Fibroblast of skin of right quadriceps (primary cell): ENCODE data around the gene FLNB.

ENCODE experiments used
- DNase-seq: peaks from one replicate; pipeline ENCODE4 v3.0.0-alpha.2; 2013

FLNB gene

DNA sequence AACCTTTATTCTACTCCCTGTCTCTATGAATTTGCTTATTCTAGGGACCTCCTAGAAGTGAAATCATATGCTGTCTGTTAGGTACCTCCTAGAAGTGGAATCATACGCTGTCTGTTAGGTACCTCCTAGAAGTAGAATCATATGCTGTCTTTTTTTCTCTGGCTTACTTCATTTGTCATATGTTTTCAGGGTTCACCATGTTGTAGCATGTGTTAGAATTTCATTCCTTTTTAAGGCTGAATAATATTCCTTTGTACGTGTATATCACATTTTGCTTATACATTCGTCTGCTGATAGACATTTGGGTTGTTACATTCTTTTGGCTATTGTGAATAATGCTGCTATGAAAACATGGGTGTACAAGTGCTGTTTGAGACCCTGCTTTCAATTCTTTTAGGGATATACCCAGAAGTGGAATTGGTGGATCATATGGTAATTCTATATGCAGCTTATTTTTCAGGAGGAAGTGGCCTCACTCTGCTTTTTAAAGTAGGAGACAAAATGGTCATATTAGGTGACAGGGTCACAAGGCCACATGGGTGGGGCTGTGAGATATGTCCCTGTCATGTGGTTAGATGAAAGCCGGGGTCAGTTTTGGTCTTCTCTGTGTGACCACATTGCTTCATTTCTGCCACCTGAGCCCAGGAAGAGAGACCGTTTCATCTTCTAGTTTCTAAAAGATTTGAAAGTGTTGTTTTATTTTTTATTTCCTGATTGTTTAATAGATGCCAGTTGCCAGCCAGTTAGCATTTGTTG, 76.7 kb downstream of the FLNB start:
- no peak for DNase-seq

GRCh38 chr3:58085616-58086015, 77.4 kb downstream of the FLNB start:
- DNase-seq: no peak

- DNase-seq: no peak
These were observed 80.3 kb downstream of the FLNB start for GRCh38 chr3:58088501-58088900.

- peak; percentile 14 for DNase-seq
These were observed 82.1 kb downstream of the FLNB start for GRCh38 chr3:58090351-58090750.

DNA sequence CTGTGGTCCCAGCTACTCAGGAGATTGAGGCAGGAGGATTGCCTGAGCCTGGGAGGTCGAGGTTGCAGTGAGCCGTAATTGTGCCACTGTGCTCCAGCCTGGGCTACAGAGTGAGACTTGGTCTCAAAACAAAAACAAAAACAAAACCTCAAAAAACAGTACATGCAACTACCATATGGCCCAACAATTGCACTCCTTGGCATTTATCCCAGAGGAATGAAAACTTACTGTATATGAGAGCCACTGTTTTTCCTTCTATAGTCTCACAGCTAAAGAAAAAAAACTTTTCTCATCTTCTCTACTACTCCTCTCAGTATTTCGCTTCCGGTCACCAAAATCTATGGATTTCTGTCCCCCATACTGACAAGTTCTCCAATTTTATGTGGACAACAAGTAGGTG, 84.3 kb downstream of the FLNB start:
- DNase-seq: peak; percentile 15

GRCh38 chr3:58093574-58094195, 85.5 kb downstream of the FLNB start:
- peak; percentile 48 for DNase-seq

GRCh38 chr3:58094657-58095056, 86.4 kb downstream of the FLNB start:
- no peak for DNase-seq

GRCh38 chr3:58095603-58096138, 87.4 kb downstream of the FLNB start:
- no peak for DNase-seq

DNA sequence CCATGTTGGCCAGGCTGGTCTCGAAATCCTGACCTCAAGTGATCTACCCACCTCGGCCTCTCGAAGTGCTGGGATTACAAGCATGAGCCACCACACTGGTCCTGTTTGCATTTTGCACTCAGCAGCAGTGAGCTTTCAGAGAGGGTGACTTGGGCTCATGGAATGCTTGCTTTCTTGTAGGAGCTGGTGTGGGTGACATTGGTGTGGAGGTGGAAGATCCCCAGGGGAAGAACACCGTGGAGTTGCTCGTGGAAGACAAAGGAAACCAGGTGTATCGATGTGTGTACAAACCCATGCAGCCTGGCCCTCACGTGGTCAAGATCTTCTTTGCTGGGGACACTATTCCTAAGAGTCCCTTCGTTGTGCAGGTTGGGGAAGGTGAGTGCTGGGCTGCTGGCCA, 90.3 kb downstream of the FLNB start:
- DNase-seq: no peak

DNA sequence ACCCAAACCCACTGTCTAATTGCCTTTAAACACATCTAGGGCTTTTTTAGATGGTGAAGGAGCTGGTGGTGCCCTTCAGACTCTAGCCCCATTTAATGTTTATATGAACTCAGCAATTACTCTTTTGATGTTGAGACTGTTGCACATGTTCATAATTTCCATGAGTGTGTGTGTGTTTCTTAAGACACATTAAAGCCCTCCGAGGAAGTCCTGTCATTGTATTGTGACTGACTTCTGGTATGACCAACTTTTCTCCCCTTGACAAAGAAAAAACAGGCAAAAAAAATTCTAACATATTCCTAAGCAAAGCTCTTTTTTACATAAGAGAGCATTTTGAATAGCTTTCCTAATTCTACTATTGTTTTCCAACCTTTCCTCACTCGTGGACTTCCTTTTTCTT, 91.6 kb downstream of the FLNB start:
- DNase-seq: no peak

DNA sequence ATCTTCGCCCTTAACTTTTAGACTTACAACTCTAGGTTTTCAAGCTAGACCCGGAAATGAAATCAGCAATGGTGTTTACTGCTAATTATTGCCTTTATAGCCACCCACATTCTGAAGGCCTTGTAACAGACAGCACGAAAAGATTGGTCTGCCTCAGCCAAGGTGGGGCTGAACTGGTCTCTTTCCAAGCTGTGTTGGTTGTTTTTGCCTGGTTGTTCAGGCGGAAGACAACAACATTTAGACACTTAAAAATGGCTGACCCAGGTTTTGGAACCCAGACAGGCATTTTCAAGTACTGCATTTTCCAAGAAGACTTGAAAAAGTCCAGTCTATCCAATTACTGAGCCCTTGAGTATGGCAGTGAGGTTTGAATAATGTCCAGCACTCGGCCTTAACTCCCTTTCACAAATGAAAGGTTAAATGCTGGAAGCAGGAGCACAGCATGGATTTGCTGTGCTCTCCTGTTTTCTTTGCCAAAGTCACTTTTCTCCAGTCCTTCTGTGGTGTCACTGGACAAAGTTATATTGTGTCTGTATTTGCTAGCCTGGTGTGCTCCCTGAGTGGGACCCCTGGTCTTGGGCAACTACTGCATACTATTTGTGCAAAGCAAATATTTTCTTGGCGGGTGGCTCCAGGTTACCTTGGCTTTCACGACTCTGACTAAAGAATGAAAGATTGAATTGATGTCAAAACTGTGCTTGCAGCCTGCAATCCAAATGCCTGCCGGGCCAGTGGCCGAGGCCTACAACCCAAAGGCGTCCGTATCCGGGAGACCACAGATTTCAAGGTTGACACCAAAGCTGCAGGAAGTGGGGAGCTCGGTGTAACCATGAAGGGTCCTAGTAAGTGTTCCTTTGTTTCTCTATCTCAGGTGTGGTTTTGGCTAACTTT, 93.5 kb downstream of the FLNB start:
- no peak for DNase-seq

DNA sequence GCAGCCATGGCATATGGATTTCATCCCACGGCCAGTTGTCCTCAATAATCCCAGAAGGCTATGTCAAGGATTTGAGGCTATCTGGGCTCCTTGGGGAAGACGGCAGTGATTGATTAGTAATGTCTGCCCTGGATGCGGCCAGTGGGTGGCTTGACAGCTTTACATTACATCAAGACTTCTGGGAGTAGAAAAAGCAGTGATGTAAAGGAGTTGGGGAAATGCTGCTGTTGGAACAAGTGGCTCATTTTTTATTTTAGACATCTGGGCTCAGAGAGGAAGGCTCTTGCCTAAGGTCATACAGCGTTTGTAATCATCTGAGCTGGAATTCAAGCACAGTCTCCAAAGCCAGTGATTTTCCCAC, 94.1 kb downstream of the FLNB start:
- no peak for DNase-seq

- peak; percentile 19 for DNase-seq
These were observed 94.8 kb downstream of the FLNB start for GRCh38 chr3:58102976-58103451.

DNA sequence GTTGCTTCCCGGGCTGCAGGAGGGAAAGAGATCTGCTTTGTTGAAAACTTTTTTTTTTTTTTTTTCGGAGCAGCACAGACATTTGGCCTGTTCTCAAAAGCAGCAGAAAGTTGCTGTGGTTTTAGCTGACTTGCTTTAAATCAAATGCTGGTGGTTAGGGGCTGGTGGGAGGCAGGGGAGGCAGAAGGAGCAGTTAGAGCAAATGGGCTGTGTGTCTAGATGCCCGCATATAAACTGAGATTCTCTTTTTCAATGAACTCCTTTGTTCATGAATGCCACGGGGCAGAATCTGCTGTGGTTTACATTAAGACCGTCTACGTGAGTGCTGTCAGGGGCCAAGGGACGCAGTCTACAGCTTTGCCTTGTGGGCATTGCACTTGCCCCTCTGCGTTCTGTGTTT, 95.9 kb downstream of the FLNB start:
- no peak for DNase-seq

DNA sequence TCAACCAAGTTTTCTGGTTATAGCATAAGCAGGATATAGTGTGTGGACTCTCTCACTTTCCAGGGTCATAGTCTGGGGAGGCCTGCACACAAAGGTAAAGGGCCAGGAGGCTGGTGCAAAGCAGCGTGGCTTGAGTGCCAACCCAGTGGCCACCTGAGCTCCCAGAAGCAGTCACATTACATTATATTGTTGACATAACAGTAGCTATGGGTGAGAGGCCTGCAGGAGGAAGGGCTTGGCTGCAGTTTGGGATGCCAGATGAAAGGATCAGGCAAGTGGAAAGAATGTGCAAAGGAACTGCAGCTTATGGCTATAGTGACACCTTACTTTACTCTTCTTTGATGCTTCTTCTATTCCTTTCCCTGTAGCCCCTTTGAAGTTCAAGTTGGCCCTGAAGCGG, 96.5 kb downstream of the FLNB start:
- no peak for DNase-seq

- DNase-seq: no peak
These were observed 97.0 kb downstream of the FLNB start for GRCh38 chr3:58105196-58105595.

DNA sequence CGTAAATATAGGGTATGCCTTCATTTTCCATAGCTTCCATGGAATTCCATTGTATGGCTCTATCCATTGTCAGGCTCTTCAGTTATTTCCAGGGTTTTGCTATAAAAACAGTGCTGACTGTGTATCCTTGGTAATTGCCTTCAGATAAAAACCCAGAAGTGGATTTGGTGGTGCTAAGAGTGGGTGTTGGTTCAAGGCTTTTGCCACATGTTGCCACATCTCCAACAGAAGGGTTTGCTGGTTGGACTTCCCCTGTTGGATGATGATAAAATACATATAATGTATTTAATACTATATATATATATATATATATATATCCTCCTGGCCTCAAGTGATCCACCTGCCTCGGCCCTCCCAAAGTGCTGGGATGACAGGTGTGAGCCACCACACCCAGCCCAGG, 97.8 kb downstream of the FLNB start:
- DNase-seq: no peak

DNA sequence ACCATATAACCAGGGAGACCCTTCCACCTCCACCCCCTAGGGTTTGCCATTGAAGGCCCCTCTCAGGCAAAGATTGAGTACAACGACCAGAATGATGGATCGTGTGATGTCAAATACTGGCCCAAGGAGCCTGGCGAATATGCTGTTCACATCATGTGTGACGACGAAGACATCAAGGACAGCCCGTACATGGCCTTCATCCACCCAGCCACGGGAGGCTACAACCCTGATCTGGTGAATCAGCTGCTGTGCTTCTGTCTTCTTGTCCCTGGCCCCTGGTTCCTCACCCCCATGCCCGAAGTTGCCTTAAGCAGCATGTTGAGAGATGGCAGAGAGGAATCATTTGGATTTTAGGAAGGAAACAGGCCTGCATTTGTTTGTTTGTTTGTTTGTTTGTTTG, 98.4 kb downstream of the FLNB start:
- no peak for DNase-seq

DNA sequence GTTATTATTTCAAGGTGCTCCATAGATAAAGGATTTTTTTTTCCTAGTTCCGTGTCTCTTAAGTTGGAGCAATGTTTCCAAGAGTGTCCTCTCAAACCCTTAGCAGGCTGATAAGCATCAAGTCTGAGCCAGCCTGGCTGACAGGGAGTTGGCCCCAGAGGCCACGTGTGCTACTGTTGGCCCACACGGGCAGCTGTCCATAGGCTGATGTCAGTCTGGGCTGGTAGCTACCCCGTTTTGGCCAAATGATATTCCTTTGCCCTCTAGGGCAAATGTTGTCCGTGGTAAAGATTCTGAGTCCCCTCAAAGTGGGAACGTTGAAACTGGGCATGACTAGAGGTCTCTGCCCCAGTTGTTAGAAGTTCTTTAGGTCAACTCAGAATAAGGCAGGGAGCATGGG, 99.4 kb downstream of the FLNB start:
- no peak for DNase-seq

DNA sequence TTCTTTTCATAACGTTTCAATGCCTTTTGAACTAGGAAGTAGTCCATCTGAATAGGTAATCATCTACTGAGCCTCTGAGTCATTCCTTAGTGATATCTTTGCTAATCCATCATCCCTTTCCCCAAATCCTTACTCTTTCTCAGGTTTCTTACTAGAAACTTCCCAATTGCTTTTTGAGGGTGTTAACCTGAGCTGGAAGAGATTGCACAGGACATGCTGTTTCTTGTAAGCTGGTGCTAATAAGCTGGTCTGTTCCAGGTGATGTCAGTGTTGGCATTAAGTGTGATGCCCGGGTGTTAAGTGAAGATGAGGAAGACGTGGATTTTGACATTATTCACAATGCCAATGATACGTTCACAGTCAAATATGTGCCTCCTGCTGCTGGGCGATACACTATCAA, 101.5 kb downstream of the FLNB start:
- DNase-seq: no peak

DNA sequence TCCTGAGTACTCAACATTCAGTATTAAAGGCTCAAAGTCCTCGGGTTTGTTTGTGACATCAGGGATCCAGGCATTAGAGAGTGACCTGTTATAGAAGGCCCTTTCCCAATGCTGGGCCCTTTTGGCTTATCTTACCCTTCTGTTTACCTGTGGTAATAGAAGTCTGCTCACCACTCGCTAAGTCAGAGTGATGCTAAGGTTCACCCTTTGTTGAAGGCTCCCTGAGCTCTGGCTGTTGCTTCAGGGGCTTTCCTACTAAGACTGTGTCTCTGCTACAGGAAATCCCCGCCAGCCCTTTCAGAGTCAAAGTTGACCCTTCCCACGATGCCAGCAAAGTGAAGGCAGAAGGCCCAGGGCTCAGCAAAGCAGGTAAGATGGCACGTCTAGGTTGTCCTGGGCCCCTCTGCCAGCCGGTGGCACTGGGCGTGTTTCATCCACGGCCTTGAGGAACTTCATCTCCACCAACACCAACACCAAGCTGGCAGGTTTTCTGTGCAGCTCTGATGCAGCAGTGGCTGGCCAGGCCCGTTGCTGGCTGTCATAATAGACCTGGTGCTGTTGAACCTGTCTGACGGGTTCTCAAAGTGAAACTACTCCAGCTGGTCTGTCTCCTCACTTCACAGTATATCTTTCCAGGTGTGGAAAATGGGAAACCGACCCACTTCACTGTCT, 103.4 kb downstream of the FLNB start:
- DNase-seq: no peak

GRCh38 chr3:58112185-58112535, 103.9 kb downstream of the FLNB start:
- no peak for DNase-seq

GRCh38 chr3:58115175-58115574, 107.0 kb downstream of the FLNB start:
- DNase-seq: no peak
